ENCODE data around the gene NLRP13.

- TF ChIP-seq GATA1 (IDR thresholded peaks at IDR 0.05; ENCODE audit: low read depth, low read length), result no peak
- TF ChIP-seq POLR2A (IDR thresholded peaks at IDR 0.05; ENCODE audit: low read length), result no peak
Observed at GRCh38 chr19:55857974-55858373, 74.2 kb downstream of the NLRP13 start.
